ENCODE measurements around the gene BPGM. TPM values are rescaled to one million over a fixed set of nuclear protein-coding genes. Genes with fewer than 3 reads are reported as not detected.
"Not testable (repeated sequence)": the region's sequence is repeated elsewhere in the genome, so short reads cannot be mapped to it uniquely, and the experiment has no call there.

The BPGM gene
- total RNA-seq, 1 experiment from 2014 or later = 14.0 TPM

GRCh38 chr7:134685250-134685649 is 38.6 kb downstream of the BPGM start:
- no TSS peak for BruUV-seq (replicated peaks)
- CTCF ChIA-PET = no interaction called here

GRCh38 chr7:134686786-134687185 is 40.1 kb downstream of the BPGM start:
- no peak overlapping the region for H3K27ac ChIP-seq (ENCODE audit: low read depth, low read length, poor library complexity, severe bottlenecking)
- intact Hi-C loops (cut with micrococcal nuclease; ENCODE audit: unreplicated experiment) = loop anchor here (5.0 kb wide), 1 partner anchor 586 kb away; no protein-coding TSS in a partner anchor
- no TSS peak for BruUV-seq (replicated peaks)
- POLR2A ChIA-PET (ENCODE audit: low non-redundant PET) = no interaction called here
- DNase-seq (ENCODE audit: low spot score) = peak; percentile 45
- no peaks in the 10 kb centered on the region for H3K9me3 ChIP-seq (ENCODE audit: low read depth, low read length, poor library complexity, severe bottlenecking)
- no peak overlapping the region for H3K4me3 ChIP-seq (ENCODE audit: low read depth, low read length, poor library complexity, severe bottlenecking)
- CTCF ChIA-PET = interaction anchor here (0.7 kb wide), 1 partner anchor 696 kb away, joined by 4 read pairs; no protein-coding TSS in a partner anchor
- no peaks in the 10 kb centered on the region for H3K36me3 ChIP-seq (ENCODE audit: insufficient read depth, low read length, poor library complexity, severe bottlenecking)
- no peak for TF ChIP-seq EZH2 (IDR thresholded peaks at IDR 0.05; ENCODE audit: borderline replicate concordance, low read depth, low read length, poor library complexity, severe bottlenecking)
- peak; percentile 54 for TF ChIP-seq CTCF (conservative IDR thresholded peaks at IDR 0.05; ENCODE audit: low read depth, low read length)
- H3K4me1 ChIP-seq (ENCODE audit: insufficient read depth, low read length, poor library complexity, severe bottlenecking) = no peaks in the 10 kb centered on the region
- H3K27me3 ChIP-seq (replicated peaks; ENCODE audit: insufficient read depth, low read depth, low read length, poor library complexity) = no peaks in the 10 kb centered on the region

More at GRCh38 chr7:134685250-134685649, 38.6 kb downstream of the BPGM start:
- no peaks in the 10 kb centered on the region for H3K4me1 ChIP-seq (ENCODE audit: insufficient read depth, low read length, poor library complexity, severe bottlenecking)
- no peak overlapping the region for H3K27ac ChIP-seq (ENCODE audit: low read depth, low read length, poor library complexity, severe bottlenecking)
- DNase-seq (ENCODE audit: low spot score) = no peak
- H3K36me3 ChIP-seq (ENCODE audit: insufficient read depth, low read length, poor library complexity, severe bottlenecking) = no peaks in the 10 kb centered on the region
- POLR2A ChIA-PET (ENCODE audit: low non-redundant PET) = no interaction called here
- no peaks in the 10 kb centered on the region for H3K9me3 ChIP-seq (ENCODE audit: low read depth, low read length, poor library complexity, severe bottlenecking)
- TF ChIP-seq EZH2 (IDR thresholded peaks at IDR 0.05; ENCODE audit: borderline replicate concordance, low read depth, low read length, poor library complexity, severe bottlenecking) (no peak), CTCF (conservative IDR thresholded peaks at IDR 0.05; ENCODE audit: low read depth, low read length) (no peak)
- intact Hi-C loops (cut with micrococcal nuclease; ENCODE audit: unreplicated experiment) = loop anchor here (5.0 kb wide), 1 partner anchor 587 kb away; no protein-coding TSS in a partner anchor
- H3K27me3 ChIP-seq (replicated peaks; ENCODE audit: insufficient read depth, low read depth, low read length, poor library complexity) = no peaks in the 10 kb centered on the region
- H3K4me3 ChIP-seq (ENCODE audit: low read depth, low read length, poor library complexity, severe bottlenecking) = no peak overlapping the region

- BruUV-seq (replicated peaks); H3K4me3 ChIP-seq (ENCODE audit: low read depth, low read length, poor library complexity, severe bottlenecking): not testable (repeated sequence)
Observed at GRCh38 chr7:134689550-134689949, 42.9 kb downstream of the BPGM start.

GRCh38 chr7:134690016-134690415 is 43.4 kb downstream of the BPGM start:
- Histone ChIP-seq H3K27me3 (replicated peaks; ENCODE audit: insufficient read depth, low read depth, low read length, poor library complexity) (no peaks in the 10 kb centered on the region), H3K27ac (ENCODE audit: low read depth, low read length, poor library complexity, severe bottlenecking) (no peak overlapping the region), H3K4me1 (ENCODE audit: insufficient read depth, low read length, poor library complexity, severe bottlenecking) (peaks cover 6% of the 10 kb centered on the region), H3K4me3 (ENCODE audit: low read depth, low read length, poor library complexity, severe bottlenecking) (no peak overlapping the region), H3K36me3 (ENCODE audit: insufficient read depth, low read length, poor library complexity, severe bottlenecking) (no peaks in the 10 kb centered on the region), H3K9me3 (ENCODE audit: low read depth, low read length, poor library complexity, severe bottlenecking) (no peaks in the 10 kb centered on the region)
- ChIA-PET POLR2A (ENCODE audit: low non-redundant PET) (no interaction called here), CTCF (interaction anchor here (0.6 to 1.5 kb wide), 4 partner anchors 63 to 433 kb away, joined by 3 to 5 read pairs (median 4); no protein-coding TSS in a partner anchor)
- peak; percentile 57 for TF ChIP-seq CTCF (conservative IDR thresholded peaks at IDR 0.05; ENCODE audit: low read depth, low read length)
- no peak for TF ChIP-seq EZH2 (IDR thresholded peaks at IDR 0.05; ENCODE audit: borderline replicate concordance, low read depth, low read length, poor library complexity, severe bottlenecking)
- peak; percentile 50 for DNase-seq (ENCODE audit: low spot score)
- BruUV-seq (replicated peaks) = no TSS peak
- intact Hi-C loops (cut with micrococcal nuclease; ENCODE audit: unreplicated experiment) = loop anchor here (2.0 kb wide), 2 partner anchors 253 to 265 kb away; no protein-coding TSS in a partner anchor

More at GRCh38 chr7:134689550-134689949, 42.9 kb downstream of the BPGM start:
- DNase-seq (ENCODE audit: low spot score); H3K27me3 ChIP-seq (replicated peaks; ENCODE audit: insufficient read depth, low read depth, low read length, poor library complexity); H3K27ac ChIP-seq (ENCODE audit: low read depth, low read length, poor library complexity, severe bottlenecking); H3K36me3 ChIP-seq (ENCODE audit: insufficient read depth, low read length, poor library complexity, severe bottlenecking); H3K4me1 ChIP-seq (ENCODE audit: insufficient read depth, low read length, poor library complexity, severe bottlenecking); H3K9me3 ChIP-seq (ENCODE audit: low read depth, low read length, poor library complexity, severe bottlenecking); POLR2A ChIA-PET (ENCODE audit: low non-redundant PET): not testable (repeated sequence)
- CTCF ChIA-PET = interaction anchor here (0.6 kb wide), 3 partner anchors 64 to 434 kb away, joined by 3 to 5 read pairs (median 4); no protein-coding TSS in a partner anchor
- intact Hi-C loops (cut with micrococcal nuclease; ENCODE audit: unreplicated experiment) = loop anchor here (5.0 kb wide), 1 partner anchor 583 kb away; no protein-coding TSS in a partner anchor
